Keratinocyte (primary cell): ENCODE results near the gene UNC5A. TPM values are rescaled to one million over a fixed set of nuclear protein-coding genes. Genes with fewer than 3 reads are reported as not detected.

Source experiments
- DNase-seq: peaks from one replicate; pipeline ENCODE4 v3.0.0-alpha.2; 2011; ENCODE audit warnings: low read depth, missing footprints, low spot score
- FAIRE-seq: peaks from 2 replicates; lab custom pipeline; 2011; peaks lifted over from hg19 to GRCh38; lab: Jason Lieb, UNC
- H2AFZ ChIP-seq: 2 replicates; pipeline ENCODE4 v1.6.0; 2012; ENCODE audit warnings: low read length, control low read depth, inconsistent platforms; ENCODE audit not compliant: control insufficient read depth
- H3K27ac ChIP-seq: 2 replicates; pipeline ENCODE4 v1.5.1; 2011; ENCODE audit warnings: low read length; ENCODE audit not compliant: control insufficient read depth, insufficient read depth
- H3K27me3 ChIP-seq: 3 replicates; pipeline ENCODE4 v1.6.0; 2011; ENCODE audit warnings: low read length; ENCODE audit not compliant: control insufficient read depth, insufficient read depth; ENCODE audit errors: extremely low read depth
- H3K36me3 ChIP-seq, 2 experiments: 2 replicates in 1 of 2; 3 replicates in 1 of 2; pipeline ENCODE4 v1.5.1; 2011; ENCODE audit warnings: low read length in 2 of 2, mild to moderate bottlenecking in 1 of 2; ENCODE audit not compliant: control insufficient read depth in 2 of 2, insufficient read depth in 2 of 2; ENCODE audit errors: extremely low read depth in 1 of 2
- H3K4me1 ChIP-seq: 3 replicates; pipeline ENCODE4 v1.5.1; 2011; ENCODE audit warnings: low read length; ENCODE audit not compliant: control insufficient read depth, insufficient read depth; ENCODE audit errors: extremely low read depth
- H3K4me2 ChIP-seq: 3 replicates; pipeline ENCODE4 v1.6.0; 2011; ENCODE audit warnings: low read depth, low read length; ENCODE audit not compliant: control insufficient read depth, insufficient read depth; ENCODE audit errors: extremely low read depth
- H3K4me3 ChIP-seq, 3 experiments: fragments of 200-600 bp in 1 of 3; sonication (generic) in 1 of 3; 2 replicates in 2 of 3; 3 replicates in 1 of 3; pipeline ENCODE4 v1.5.1; 2011 to 2016; ENCODE audit warnings: low read length in 3 of 3, mild to moderate bottlenecking in 3 of 3, control low read depth in 2 of 3, inconsistent platforms in 1 of 3, low read depth in 1 of 3, mixed read lengths in 1 of 3, mixed run types in 1 of 3, moderate library complexity in 1 of 3; ENCODE audit not compliant: control insufficient read depth in 2 of 3, insufficient read depth in 2 of 3; ENCODE audit errors: extremely low read depth in 1 of 3
- H3K79me2 ChIP-seq: 2 replicates; pipeline ENCODE4 v1.6.0; 2012; ENCODE audit warnings: low read length; ENCODE audit not compliant: control insufficient read depth, insufficient read depth
- H3K9ac ChIP-seq: 3 replicates; pipeline ENCODE4 v1.6.0; 2011; ENCODE audit warnings: low read length; ENCODE audit not compliant: control insufficient read depth, insufficient read depth; ENCODE audit errors: extremely low read depth
- H3K9me1 ChIP-seq: 3 replicates; pipeline ENCODE4 v1.6.0; 2011; ENCODE audit warnings: low read length; ENCODE audit not compliant: control insufficient read depth, insufficient read depth; ENCODE audit errors: extremely low read depth
- H3K9me3 ChIP-seq: 2 replicates; pipeline ENCODE4 v1.5.1; 2012; ENCODE audit warnings: low read depth, low read length; ENCODE audit not compliant: control insufficient read depth
- H4K20me1 ChIP-seq: 3 replicates; pipeline ENCODE4 v1.6.0; 2011; ENCODE audit warnings: low read length; ENCODE audit not compliant: control insufficient read depth, insufficient read depth; ENCODE audit errors: extremely low read depth
- CTCF ChIP-seq, 3 experiments: IDR thresholded peaks in 1 of 3; conservative IDR thresholded peaks in 1 of 3; optimal IDR thresholded peaks in 1 of 3; 2 replicates in 2 of 3; 3 replicates in 1 of 3; pipeline versions ENCODE3 to v1.5.1; 2011; ENCODE audit warnings: low read length in 3 of 3, mild to moderate bottlenecking in 3 of 3, moderate library complexity in 2 of 3, control low read depth in 1 of 3, inconsistent platforms in 1 of 3; ENCODE audit not compliant: insufficient read depth in 2 of 3; ENCODE audit errors: extremely low read depth in 1 of 3
- EZH2 ChIP-seq: IDR thresholded peaks from one replicate; pipeline ENCODE4 v1.6.1; 2012; ENCODE audit warnings: inconsistent platforms, mild to moderate bottlenecking, low read length, moderate library complexity
- dilution Hi-C: fragments of 300-500 bp; cut with MboI; formaldehyde crosslinking; loops from one replicate; pipeline ENCODE4 v1.7.0; 2020; ENCODE audit warnings: low sequenced_read_pairs; ENCODE audit not compliant: extremely low pct_ligation_motif_present
- polyA plus RNA-seq, 5 experiments: library from polyadenylated mRNA; depleted of rRNA in 3 of 5; stranded (reverse) in 3 of 5; stranded (forward) in 1 of 5; unstranded in 1 of 5; fragments of >200 nt; gene quantifications; 1 replicate in 1 of 5; 2 replicates in 3 of 5; 3 replicates in 1 of 5; pipeline versions ENCODE4 v1.2.1 to v1.2.3, GENCODE V29; 2011 to 2012; ENCODE audit warnings: missing spikeins in 2 of 5, low read depth in 1 of 5, low replicate concordance in 1 of 5

Gene UNC5A
- polyA plus RNA-seq, 1 donor (not counting 4 experiments of a cell fraction or from before 2014, with no cell fraction given) = not detected

- no peaks in the 10 kb centered on the region for H3K4me1 ChIP-seq
- H3K9ac ChIP-seq = no peak overlapping the region
- no peak overlapping the region for H3K27ac ChIP-seq
- no peak for FAIRE-seq
- no peaks in the 10 kb centered on the region for H3K9me1 ChIP-seq
- H4K20me1 ChIP-seq = peaks cover 3% of the 10 kb centered on the region
- no peak overlapping the region for H3K4me2 ChIP-seq
- H3K9me3 ChIP-seq = no peaks in the 10 kb centered on the region
- no peak for DNase-seq
- H3K79me2 ChIP-seq = no peaks in the 10 kb centered on the region
- H3K36me3 ChIP-seq = no peaks in the 10 kb centered on the region
- dilution Hi-C loops = no loop called here
- H3K4me3 ChIP-seq = no peak overlapping the region
- TF ChIP-seq EZH2 (no peak), CTCF (optimal IDR thresholded peaks at IDR 0.05 in 1 of 3, IDR thresholded peaks at IDR 0.05 in 1 of 3, conservative IDR thresholded peaks at IDR 0.05 in 1 of 3; ENCODE audit: extremely low read depth in 1 of 3, insufficient read depth in 2 of 3, low read length in 3 of 3) (no peak)
- H3K27me3 ChIP-seq = peaks cover 10% of the 10 kb centered on the region
- H2AFZ ChIP-seq = no peak overlapping the region
Observed at GRCh38 chr5:176835918-176836317, 25.6 kb downstream of the UNC5A start.

- DNase-seq (no peak), FAIRE-seq (no peak)
- H3K27me3 ChIP-seq = peaks cover 10% of the 10 kb centered on the region
- TF ChIP-seq EZH2 (no peak), CTCF (optimal IDR thresholded peaks at IDR 0.05 in 1 of 3, IDR thresholded peaks at IDR 0.05 in 1 of 3, conservative IDR thresholded peaks at IDR 0.05 in 1 of 3; ENCODE audit: extremely low read depth in 1 of 3, insufficient read depth in 2 of 3, low read length in 3 of 3) (no peak)
- dilution Hi-C loops = no loop called here
- H3K4me1 ChIP-seq = no peaks in the 10 kb centered on the region
- H3K4me2 ChIP-seq = no peak overlapping the region
- no peak overlapping the region for H3K27ac ChIP-seq
- no peaks in the 10 kb centered on the region for H3K79me2 ChIP-seq
- H3K4me3 ChIP-seq = no peak overlapping the region
- H2AFZ ChIP-seq = no peak overlapping the region
- no peaks in the 10 kb centered on the region for H3K36me3 ChIP-seq
- no peak overlapping the region for H3K9ac ChIP-seq
- no peaks in the 10 kb centered on the region for H3K9me3 ChIP-seq
- no peaks in the 10 kb centered on the region for H3K9me1 ChIP-seq
- peaks cover 3% of the 10 kb centered on the region for H4K20me1 ChIP-seq
Observed at GRCh38 chr5:176836811-176837706, 26.7 kb downstream of the UNC5A start.
